GM13977 (cell line): ENCODE data around the gene KRT83.

ENCODE experiments used
- DNase-seq: peaks from one replicate; pipeline ENCODE4 v3.0.0; 2012; ENCODE audit warnings: low spot score
- in situ Hi-C: fragments of 300-500 bp; cut with MboI; formaldehyde crosslinking; loops from one replicate; pipeline ENCODE4 v1.12.0; 2022; ENCODE audit warnings: low sequenced_read_pairs, low pct_unique_long_range_greater_than_20kb, mixed read lengths, inconsistent platforms; ENCODE audit not compliant: unreplicated experiment
- TF ChIP-seq, protein P1 (sequence below): IDR thresholded peaks from 2 replicates; pipeline ENCODE4 v1.5.1; 2012; ENCODE audit warnings: mild to moderate bottlenecking, control low read depth; ENCODE audit not compliant: insufficient read depth; ENCODE audit errors: extremely low read depth, missing control alignments

KRT83 gene

GRCh38 chr12:52314511-52314910, 6.7 kb downstream of the KRT83 start:
- TF ChIP-seq, protein P1, sequence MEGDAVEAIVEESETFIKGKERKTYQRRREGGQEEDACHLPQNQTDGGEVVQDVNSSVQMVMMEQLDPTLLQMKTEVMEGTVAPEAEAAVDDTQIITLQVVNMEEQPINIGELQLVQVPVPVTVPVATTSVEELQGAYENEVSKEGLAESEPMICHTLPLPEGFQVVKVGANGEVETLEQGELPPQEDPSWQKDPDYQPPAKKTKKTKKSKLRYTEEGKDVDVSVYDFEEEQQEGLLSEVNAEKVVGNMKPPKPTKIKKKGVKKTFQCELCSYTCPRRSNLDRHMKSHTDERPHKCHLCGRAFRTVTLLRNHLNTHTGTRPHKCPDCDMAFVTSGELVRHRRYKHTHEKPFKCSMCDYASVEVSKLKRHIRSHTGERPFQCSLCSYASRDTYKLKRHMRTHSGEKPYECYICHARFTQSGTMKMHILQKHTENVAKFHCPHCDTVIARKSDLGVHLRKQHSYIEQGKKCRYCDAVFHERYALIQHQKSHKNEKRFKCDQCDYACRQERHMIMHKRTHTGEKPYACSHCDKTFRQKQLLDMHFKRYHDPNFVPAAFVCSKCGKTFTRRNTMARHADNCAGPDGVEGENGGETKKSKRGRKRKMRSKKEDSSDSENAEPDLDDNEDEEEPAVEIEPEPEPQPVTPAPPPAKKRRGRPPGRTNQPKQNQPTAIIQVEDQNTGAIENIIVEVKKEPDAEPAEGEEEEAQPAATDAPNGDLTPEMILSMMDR, result no peak
- no peak for DNase-seq
- in situ Hi-C loops, result no loop called here

DNA sequence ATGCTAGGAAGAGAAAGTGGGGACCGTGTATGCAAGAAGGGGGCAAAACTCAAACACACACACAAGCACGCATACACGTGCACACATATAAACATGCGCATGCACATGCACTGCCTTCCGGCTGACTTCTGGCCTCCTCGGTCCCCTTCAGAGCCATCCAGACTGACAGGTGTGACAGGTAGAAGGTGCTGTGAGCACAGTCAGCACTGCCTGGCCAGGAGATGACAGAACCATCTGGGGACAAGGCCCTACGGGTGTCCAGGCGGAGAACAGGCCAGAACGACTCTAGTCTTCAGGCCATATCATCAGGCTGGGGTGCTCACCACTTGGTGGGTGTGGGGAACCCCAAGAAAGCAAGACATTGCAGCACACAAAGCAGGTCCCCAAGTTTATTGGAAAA, 7.3 kb downstream of the KRT83 start:
- in situ Hi-C loops, result no loop called here
- TF ChIP-seq, protein P1, result no peak

GRCh38 chr12:52313461-52313860, 7.7 kb downstream of the KRT83 start:
- in situ Hi-C loops, result no loop called here

More for the DNA sequence above, 7.3 kb downstream of the KRT83 start:
- DNase-seq, result no peak

DNA sequence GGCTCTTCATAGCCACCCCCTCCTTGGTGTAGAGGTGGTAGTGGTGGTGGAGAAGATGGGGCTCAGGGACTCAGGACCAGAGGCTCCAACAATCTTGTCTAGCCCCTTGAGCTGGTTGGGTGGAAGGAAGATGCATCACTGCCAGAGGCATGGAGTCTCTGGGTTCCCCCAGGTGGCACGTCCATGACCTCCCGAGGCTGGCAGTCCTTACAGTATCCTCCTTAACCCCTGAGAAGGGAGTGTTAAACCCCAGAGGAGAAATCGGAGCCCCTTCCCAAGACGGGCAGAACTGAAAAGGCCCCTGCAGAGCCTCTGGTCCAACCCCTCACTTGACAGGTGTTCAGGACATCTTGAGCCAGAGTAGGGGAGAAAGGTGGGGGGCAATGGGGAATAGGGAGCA, 9.1 kb downstream of the KRT83 start:
- TF ChIP-seq, protein P1, result no peak
- in situ Hi-C loops, result no loop called here

More at GRCh38 chr12:52313461-52313860, 7.7 kb downstream of the KRT83 start:
- DNase-seq, result no peak
- TF ChIP-seq, protein P1, result no peak

GRCh38 chr12:52311285-52311648, 9.9 kb downstream of the KRT83 start:
- in situ Hi-C loops, result no loop called here
- no peak for DNase-seq
- TF ChIP-seq, protein P1, result no peak

More for the DNA sequence above, 9.1 kb downstream of the KRT83 start:
- DNase-seq, result no peak

DNA sequence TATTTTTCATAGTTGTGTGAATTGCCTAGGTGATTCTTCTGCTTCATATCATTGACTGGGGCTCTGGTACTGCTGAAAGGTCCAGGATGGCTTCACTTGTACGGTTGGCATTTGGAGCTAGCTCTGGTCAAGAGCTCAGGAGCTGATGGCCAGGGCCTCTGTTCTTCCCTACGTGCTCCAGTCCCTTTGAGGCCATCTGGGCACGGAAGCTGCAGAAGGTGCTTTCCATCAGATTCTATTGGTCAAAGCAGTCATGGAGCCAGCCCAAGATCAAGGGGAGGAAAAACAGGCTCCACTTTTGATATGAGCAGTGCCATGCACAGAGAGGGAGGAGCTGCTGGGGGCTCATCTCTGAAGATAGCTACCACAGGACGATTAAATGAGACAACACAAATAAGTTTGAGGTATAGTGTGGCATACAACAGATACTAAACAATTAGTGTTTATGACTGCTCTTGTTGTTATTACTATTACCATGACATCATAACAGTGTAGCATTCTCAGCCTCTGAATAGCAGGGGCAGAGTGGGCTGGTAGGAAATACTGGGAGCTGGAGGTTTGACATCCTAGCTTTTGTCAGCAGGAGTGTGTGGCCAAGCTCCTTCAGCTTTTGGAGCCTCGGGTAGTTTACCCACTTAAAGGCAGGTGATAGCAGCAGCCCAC, 10.4 kb downstream of the KRT83 start:
- in situ Hi-C loops, result no loop called here
- DNase-seq, result no peak
- TF ChIP-seq, protein P1, result no peak
